HepG2 (cell line): Measurements from ENCODE around the gene ZBTB1. TPM values are rescaled to one million over a fixed set of nuclear protein-coding genes. Genes with fewer than 3 reads are reported as not detected.

Experiments
- ATRX ChIP-seq: sonication (generic); formaldehyde crosslinking; IDR thresholded peaks from 2 replicates; pipeline ENCODE4 v1.4.0; 2020; ENCODE audit warnings: missing genetic modification reagents, borderline replicate concordance
- CENPBD1 ChIP-seq: sonication (generic); formaldehyde crosslinking; IDR thresholded peaks from 2 replicates; pipeline ENCODE4 v1.8.0; 2022; ENCODE audit warnings: missing genetic modification reagents, low read depth, mild to moderate bottlenecking, borderline replicate concordance
- FOXO1 ChIP-seq: sonication (generic); formaldehyde crosslinking; IDR thresholded peaks from 2 replicates; pipeline ENCODE4 v1.4.0; 2020; ENCODE audit warnings: missing genetic modification reagents
- GATAD2A ChIP-seq: IDR thresholded peaks from 2 replicates; pipeline ENCODE4 v1.6.1; 2016
- HMGA1 ChIP-seq: sonication (generic); formaldehyde crosslinking; conservative IDR thresholded peaks from 2 replicates; pipeline ENCODE4 v1.4.0; 2020; ENCODE audit warnings: missing genetic modification reagents
- MEIS1 ChIP-seq: sonication (generic); formaldehyde crosslinking; IDR thresholded peaks from 2 replicates; pipeline ENCODE4 v1.9.0; 2021; ENCODE audit warnings: mild to moderate bottlenecking, missing genetic modification reagents, moderate library complexity, borderline replicate concordance
- MLLT10 ChIP-seq: sonication (generic); formaldehyde crosslinking; IDR thresholded peaks from 2 replicates; pipeline ENCODE4 v1.4.0; 2020; ENCODE audit warnings: missing genetic modification reagents
- NFAT5 ChIP-seq: sonication (generic); formaldehyde crosslinking; IDR thresholded peaks from 2 replicates; pipeline ENCODE4 v1.4.0; 2020; ENCODE audit warnings: missing genetic modification reagents
- NFIB ChIP-seq: sonication (generic); formaldehyde crosslinking; IDR thresholded peaks from 2 replicates; pipeline ENCODE4 v1.9.0; 2021; ENCODE audit warnings: missing genetic modification reagents, mild to moderate bottlenecking, borderline replicate concordance
- RBM39 ChIP-seq: fragments of 200-400 bp; formaldehyde crosslinking; IDR thresholded peaks from one replicate; pipeline ENCODE4 v1.6.1; 2018; ENCODE audit warnings: antibody characterized with exemption, mild to moderate bottlenecking, low read depth, low read length; ENCODE audit not compliant: poor library complexity, severe bottlenecking
- REL ChIP-seq: sonication (generic); formaldehyde crosslinking; conservative IDR thresholded peaks from 2 replicates; pipeline ENCODE4 v1.8.0; 2022; ENCODE audit warnings: mild to moderate bottlenecking, missing genetic modification reagents, moderate library complexity
- RNF2 ChIP-seq: fragments of 450-650 bp; conservative IDR thresholded peaks from 2 replicates; pipeline ENCODE4 v1.6.1; 2016; ENCODE audit warnings: low read depth
- SAP130 ChIP-seq: IDR thresholded peaks from 2 replicates; pipeline ENCODE4 v1.6.1; 2016; ENCODE audit warnings: low read depth
- XBP1 ChIP-seq: sonication (generic); formaldehyde crosslinking; IDR thresholded peaks from 2 replicates; pipeline ENCODE4 v1.5.0; 2020; ENCODE audit warnings: missing genetic modification reagents
- YEATS4 ChIP-seq: sonication (generic); formaldehyde crosslinking; IDR thresholded peaks from 2 replicates; pipeline ENCODE4 v1.4.0; 2020; ENCODE audit warnings: missing genetic modification reagents, borderline replicate concordance
- ZGPAT ChIP-seq: IDR thresholded peaks from 2 replicates; pipeline ENCODE4 v1.6.1; 2016; ENCODE audit warnings: mild to moderate bottlenecking
- ZNF674 ChIP-seq: sonication (generic); formaldehyde crosslinking; IDR thresholded peaks from 2 replicates; pipeline ENCODE4 v1.5.0; 2020; ENCODE audit warnings: low read depth, mild to moderate bottlenecking, missing genetic modification reagents
- polyA plus RNA-seq, 8 experiments: library from polyadenylated mRNA; depleted of rRNA in 3 of 8; stranded (reverse) in 7 of 8; unstranded in 1 of 8; fragments of >200 nt; fragmentation: Illumina TruSeq in 4 of 8; extraction: Trizol in 4 of 8; gene quantifications; 2 replicates each; pipeline versions ENCODE4 v1.2.1 to v1.2.3, GENCODE V29; 2011 to 2016; ENCODE audit warnings: low read depth in 4 of 8, missing spikeins in 1 of 8, mixed read lengths in 1 of 8; ENCODE audit not compliant: insufficient read depth in 1 of 8
- total RNA-seq, 5 experiments: library from RNA; depleted of rRNA; stranded (reverse); fragments of >200 nt; fragmentation: Illumina TruSeq; extraction: Trizol; gene quantifications; 2 replicates each; pipeline ENCODE4 v1.2.3, GENCODE V29; 2016; ENCODE audit warnings: low read depth in 1 of 5
- TF ChIP-seq, protein P1 (sequence below): sonication (generic); formaldehyde crosslinking; IDR thresholded peaks from 2 replicates; pipeline ENCODE4 v1.4.0; 2020; ENCODE audit warnings: missing genetic modification reagents
- TF ChIP-seq, protein P2 (sequence below): sonication (generic); formaldehyde crosslinking; IDR thresholded peaks from 2 replicates; pipeline ENCODE4 v1.5.1; 2020; ENCODE audit warnings: missing genetic modification reagents, mild to moderate bottlenecking, borderline replicate concordance

Gene ZBTB1
- total and polyA plus RNA-seq, 2 of the 13 experiments (the other 11 are each of a cell fraction or from before 2014, with no cell fraction given), result 18.8 to 22.6 TPM

DNA sequence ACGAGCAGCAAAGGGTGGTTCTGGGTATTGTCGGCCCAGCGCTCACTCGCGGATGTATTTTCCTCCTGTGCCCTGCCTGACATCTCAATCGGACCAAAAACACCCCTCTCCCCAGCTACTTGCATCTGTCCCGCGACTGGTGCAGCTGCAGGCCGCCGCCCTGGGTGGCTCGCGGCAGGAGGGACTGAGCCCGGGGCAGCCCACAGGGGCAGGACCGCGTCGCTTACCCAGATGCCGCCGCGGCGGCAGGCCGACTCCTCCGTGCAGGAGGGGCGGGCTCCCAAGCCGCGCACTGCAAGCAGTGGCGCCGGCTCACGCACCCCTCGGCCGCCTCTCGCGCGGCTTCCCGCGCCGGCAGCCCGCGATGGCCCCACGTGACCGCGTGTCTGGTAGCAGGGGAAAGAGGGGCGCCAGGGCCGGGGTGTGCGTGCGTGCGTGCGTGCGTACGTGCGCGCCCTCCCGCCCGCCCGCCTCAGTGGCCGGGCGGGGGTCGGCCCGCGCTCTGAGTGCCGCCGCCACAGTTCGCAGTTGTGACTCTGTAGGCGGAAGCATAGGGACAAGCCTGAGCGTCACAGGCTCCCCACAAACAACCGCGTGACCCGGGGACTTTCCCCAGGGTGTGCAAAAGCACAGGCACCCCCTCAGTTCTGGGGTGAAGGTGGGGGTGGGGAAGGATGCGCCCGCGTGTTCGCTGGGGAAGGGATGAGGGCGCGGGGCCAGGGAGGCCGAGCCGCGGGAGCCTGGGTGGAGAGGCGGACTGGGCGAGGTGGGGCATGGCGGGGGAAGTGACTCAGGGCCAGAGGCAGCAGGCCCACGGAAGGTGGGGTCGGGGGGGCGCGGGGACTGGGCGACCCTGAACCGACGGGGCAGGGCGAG lies 898 bp upstream of the ZBTB1 start, which contains the start of gene ZBTB25 (continued):
- TF ChIP-seq NFAT5 (CRISPR knock-in tag), result 0 out of 2 replicates have a peak, but pooled peaks have one; percentile 24
- TF ChIP-seq HMGA1 (CRISPR knock-in tag), result no peak
- TF ChIP-seq, protein P1, sequence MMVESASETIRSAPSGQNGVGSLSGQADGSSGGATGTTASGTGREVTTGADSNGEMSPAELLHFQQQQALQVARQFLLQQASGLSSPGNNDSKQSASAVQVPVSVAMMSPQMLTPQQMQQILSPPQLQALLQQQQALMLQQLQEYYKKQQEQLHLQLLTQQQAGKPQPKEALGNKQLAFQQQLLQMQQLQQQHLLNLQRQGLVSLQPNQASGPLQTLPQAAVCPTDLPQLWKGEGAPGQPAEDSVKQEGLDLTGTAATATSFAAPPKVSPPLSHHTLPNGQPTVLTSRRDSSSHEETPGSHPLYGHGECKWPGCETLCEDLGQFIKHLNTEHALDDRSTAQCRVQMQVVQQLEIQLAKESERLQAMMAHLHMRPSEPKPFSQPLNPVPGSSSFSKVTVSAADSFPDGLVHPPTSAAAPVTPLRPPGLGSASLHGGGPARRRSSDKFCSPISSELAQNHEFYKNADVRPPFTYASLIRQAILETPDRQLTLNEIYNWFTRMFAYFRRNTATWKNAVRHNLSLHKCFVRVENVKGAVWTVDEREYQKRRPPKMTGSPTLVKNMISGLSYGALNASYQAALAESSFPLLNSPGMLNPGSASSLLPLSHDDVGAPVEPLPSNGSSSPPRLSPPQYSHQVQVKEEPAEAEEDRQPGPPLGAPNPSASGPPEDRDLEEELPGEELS (CRISPR knock-in tag), result peak; percentile 32
- TF ChIP-seq XBP1 (CRISPR knock-in tag), result peak; percentile 29; the same call in 1 of the 2 replicates
- peak; percentile 29; the same call in 1 of the 2 replicates for TF ChIP-seq ZGPAT
- peak; percentile 60 for TF ChIP-seq SAP130 (CRISPR knock-in tag)
- no peak; the same call in 1 of the 2 replicates for TF ChIP-seq FOXO1 (CRISPR knock-in tag)
- no peak for TF ChIP-seq NFIB
- TF ChIP-seq CENPBD1 (CRISPR knock-in tag), result peak; percentile 65; the same call in 1 of the 2 replicates
- TF ChIP-seq, protein P2, sequence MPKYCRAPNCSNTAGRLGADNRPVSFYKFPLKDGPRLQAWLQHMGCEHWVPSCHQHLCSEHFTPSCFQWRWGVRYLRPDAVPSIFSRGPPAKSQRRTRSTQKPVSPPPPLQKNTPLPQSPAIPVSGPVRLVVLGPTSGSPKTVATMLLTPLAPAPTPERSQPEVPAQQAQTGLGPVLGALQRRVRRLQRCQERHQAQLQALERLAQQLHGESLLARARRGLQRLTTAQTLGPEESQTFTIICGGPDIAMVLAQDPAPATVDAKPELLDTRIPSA (CRISPR knock-in tag), result no peak
- no peak for TF ChIP-seq ATRX (CRISPR knock-in tag)
- no peak for TF ChIP-seq MEIS1 (CRISPR knock-in tag)
- 0 out of 2 replicates have a peak, but pooled peaks have one; percentile 60 for TF ChIP-seq REL
- no peak for TF ChIP-seq MLLT10 (CRISPR knock-in tag)
- TF ChIP-seq ZNF674 (CRISPR knock-in tag), result peak; percentile 22; the same call in 1 of the 2 replicates
- peak; percentile 0 for TF ChIP-seq RBM39
- TF ChIP-seq GATAD2A (CRISPR knock-in tag), result no peak
- peak; percentile 72; the same call in 1 of the 2 replicates for TF ChIP-seq RNF2
- TF ChIP-seq YEATS4 (CRISPR knock-in tag), result peak; percentile 80
